Esophagus muscularis mucosa (tissue), 4 donors: ENCODE data around the gene MINK1. TPM values are rescaled to one million over a fixed set of nuclear protein-coding genes. Genes with fewer than 3 reads are reported as not detected.

Experiments used
- DNase-seq: peaks from one replicate; pipeline ENCODE4 v3.0.0-alpha.2; 2017; ENCODE audit errors: extremely low spot score
- H3K27ac ChIP-seq, 4 donors: fragments of 200-600 bp; sonication (generic); replicated peaks in 1 of 4; 1 replicate in 3 of 4; 2 replicates in 1 of 4; pipeline ENCODE4 v1.5.1; 2016 to 2019; ENCODE audit warnings: mild to moderate bottlenecking in 1 of 4
- H3K27me3 ChIP-seq, 4 donors: fragments of 200-600 bp; sonication (generic); one replicate each; pipeline versions ENCODE4 v1.5.1 to v1.6.0; 2016 to 2019
- H3K36me3 ChIP-seq, 4 donors: fragments of 200-600 bp; sonication (generic); one replicate each; pipeline ENCODE4 v1.5.1; 2016 to 2019
- H3K4me1 ChIP-seq, 4 donors: fragments of 200-600 bp; sonication (generic); one replicate each; pipeline ENCODE4 v1.5.1; 2016 to 2019
- H3K4me3 ChIP-seq, 4 donors: fragments of 200-600 bp; sonication (generic); 1 replicate in 2 of 4; 2 replicates in 2 of 4; pipeline ENCODE4 v1.5.1; 2016 to 2019; ENCODE audit warnings: mild to moderate bottlenecking in 4 of 4, moderate library complexity in 1 of 4
- H3K9me3 ChIP-seq, 4 donors: fragments of 200-600 bp; sonication (generic); 1 replicate in 3 of 4; 2 replicates in 1 of 4; pipeline ENCODE4 v1.5.1; 2016 to 2019
- EP300 ChIP-seq: sonication (generic); formaldehyde crosslinking; IDR thresholded peaks from one replicate; pipeline ENCODE4 v1.6.1; 2017; ENCODE audit warnings: antibody characterized with exemption
- POLR2A ChIP-seq: fragments of 450-650 bp; IDR thresholded peaks from one replicate; pipeline ENCODE4 v1.6.1; 2017; ENCODE audit warnings: antibody characterized with exemption, moderate library complexity, mild to moderate bottlenecking, low read depth
- POLR2AphosphoS5 ChIP-seq, 2 donors: sonication (generic); formaldehyde crosslinking; IDR thresholded peaks; one replicate each; pipeline ENCODE4 v1.6.1; 2017; ENCODE audit warnings: antibody characterized with exemption in 2 of 2
- WGBS: methylation state at CpG from one replicate; pipeline ENCODE4 v1.1.5; 2018; 5-methylcytosine and 5-hydroxymethylcytosine counted together
- intact Hi-C: fragments of 100-400 bp; cut with DNase I; formaldehyde crosslinking; loops from one replicate; pipeline ENCODE4 v1.15.1; 2023
- total RNA-seq, 4 donors: library from RNA; depleted of rRNA; stranded (reverse); fragments of >200 nt; gene quantifications; one replicate each; pipeline versions ENCODE4 v1.1.0 to v1.2.1, GENCODE V29; 2016
- TF ChIP-seq, protein P1 (sequence below), 3 experiments: fragments of 200-600 bp in 2 of 3; fragments of 450-650 bp in 1 of 3; sonication (generic) in 2 of 3; IDR thresholded peaks; one replicate each; pipeline ENCODE4 v1.5.1; 2017 to 2019; ENCODE audit warnings: antibody characterized with exemption in 3 of 3, mild to moderate bottlenecking in 2 of 3, moderate library complexity in 1 of 3

MINK1 gene
- total RNA-seq, 4 donors from 2014 or later = 28.8 to 55.2 (median 38.8) TPM

- Histone ChIP-seq H3K9me3 (no peaks in the 10 kb centered on the region), H3K4me1 (peaks cover 4 to 18% (median 17%) of the 10 kb centered on the region in 4 donors), H3K36me3 (peaks cover 65 to 76% (median 73%) of the 10 kb centered on the region in 4 donors), H3K27me3 (peaks cover 0 to 16% (median 15%) of the 10 kb centered on the region in 4 donors), H3K27ac (no peak overlapping the region), H3K4me3 (no peak overlapping the region)
- WGBS = 91% methylated on average over 5 of the region's 13 CpGs
- intact Hi-C loops = no loop called here
- TF ChIP-seq POLR2AphosphoS5 (IDR thresholded peaks at IDR 0.05) (no peak), POLR2A (no peak), EP300 (no peak)
- TF ChIP-seq, protein P1, sequence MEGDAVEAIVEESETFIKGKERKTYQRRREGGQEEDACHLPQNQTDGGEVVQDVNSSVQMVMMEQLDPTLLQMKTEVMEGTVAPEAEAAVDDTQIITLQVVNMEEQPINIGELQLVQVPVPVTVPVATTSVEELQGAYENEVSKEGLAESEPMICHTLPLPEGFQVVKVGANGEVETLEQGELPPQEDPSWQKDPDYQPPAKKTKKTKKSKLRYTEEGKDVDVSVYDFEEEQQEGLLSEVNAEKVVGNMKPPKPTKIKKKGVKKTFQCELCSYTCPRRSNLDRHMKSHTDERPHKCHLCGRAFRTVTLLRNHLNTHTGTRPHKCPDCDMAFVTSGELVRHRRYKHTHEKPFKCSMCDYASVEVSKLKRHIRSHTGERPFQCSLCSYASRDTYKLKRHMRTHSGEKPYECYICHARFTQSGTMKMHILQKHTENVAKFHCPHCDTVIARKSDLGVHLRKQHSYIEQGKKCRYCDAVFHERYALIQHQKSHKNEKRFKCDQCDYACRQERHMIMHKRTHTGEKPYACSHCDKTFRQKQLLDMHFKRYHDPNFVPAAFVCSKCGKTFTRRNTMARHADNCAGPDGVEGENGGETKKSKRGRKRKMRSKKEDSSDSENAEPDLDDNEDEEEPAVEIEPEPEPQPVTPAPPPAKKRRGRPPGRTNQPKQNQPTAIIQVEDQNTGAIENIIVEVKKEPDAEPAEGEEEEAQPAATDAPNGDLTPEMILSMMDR (IDR thresholded peaks at IDR 0.05) = no peak
- DNase-seq = no peak
These were observed 62.0 kb downstream of the MINK1 start for GRCh38 chr17:4895121-4895520.

- H3K9me3 ChIP-seq = no peaks in the 10 kb centered on the region
- no peak for DNase-seq
- peaks cover 58 to 69% (median 66%) of the 10 kb centered on the region in 4 donors for H3K36me3 ChIP-seq
- 68% methylated on average over 17 of the region's 27 CpGs for WGBS
- no peak for TF ChIP-seq EP300
- TF ChIP-seq, protein P1 (IDR thresholded peaks at IDR 0.05) = no peak
- no peak for TF ChIP-seq POLR2AphosphoS5 (IDR thresholded peaks at IDR 0.05)
- no peak for TF ChIP-seq POLR2A
- intact Hi-C loops = no loop called here
- peaks cover 0 to 22% (median 21%) of the 10 kb centered on the region in 4 donors for H3K27me3 ChIP-seq
- H3K4me3 ChIP-seq = no peak overlapping the region
- H3K27ac ChIP-seq = no peak overlapping the region
- peaks cover 8 to 25% (median 23%) of the 10 kb centered on the region in 4 donors for H3K4me1 ChIP-seq
These were observed 62.7 kb downstream of the MINK1 start for GRCh38 chr17:4895657-4896331.

DNA sequence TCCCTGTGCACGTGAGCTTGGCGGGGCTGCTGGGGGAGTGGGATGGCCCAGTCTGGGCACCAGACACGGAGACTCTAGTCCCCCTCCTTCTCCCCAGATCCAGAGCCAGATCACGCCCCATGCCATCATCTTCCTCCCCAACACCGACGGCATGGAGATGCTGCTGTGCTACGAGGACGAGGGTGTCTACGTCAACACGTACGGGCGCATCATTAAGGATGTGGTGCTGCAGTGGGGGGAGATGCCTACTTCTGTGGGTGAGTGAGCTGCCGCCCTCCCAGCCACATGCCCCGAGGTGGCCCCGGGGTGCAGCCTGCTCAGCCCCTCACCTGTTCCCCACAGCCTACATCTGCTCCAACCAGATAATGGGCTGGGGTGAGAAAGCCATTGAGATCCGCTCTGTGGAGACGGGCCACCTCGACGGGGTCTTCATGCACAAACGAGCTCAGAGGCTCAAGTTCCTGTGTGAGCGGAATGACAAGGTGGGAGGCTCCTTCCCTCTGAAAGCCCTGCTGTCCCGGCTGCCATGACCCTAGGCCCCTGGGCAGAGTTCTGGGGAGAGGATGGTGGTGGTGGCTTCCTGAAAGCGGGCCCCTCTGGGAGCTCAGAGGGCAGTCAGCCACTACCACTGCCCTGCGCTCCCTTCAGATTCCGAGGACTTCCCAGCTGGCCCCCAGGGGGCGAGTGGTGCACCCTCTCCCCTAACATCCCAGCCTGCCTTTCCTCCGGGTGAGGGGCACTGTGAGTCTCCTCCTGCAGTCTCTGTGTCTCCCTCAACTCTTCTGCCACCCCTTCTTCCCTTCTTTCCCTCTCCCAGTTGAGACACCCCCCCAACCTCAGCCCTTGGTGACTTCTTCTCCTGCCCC, 63.4 kb downstream of the MINK1 start:
- H3K36me3 ChIP-seq = peaks cover 52 to 62% (median 58%) of the 10 kb centered on the region in 4 donors
- no peak for DNase-seq
- TF ChIP-seq POLR2AphosphoS5 (IDR thresholded peaks at IDR 0.05) (no peak), EP300 (no peak)
- TF ChIP-seq, protein P1 (IDR thresholded peaks at IDR 0.05) = no peak
- no peaks in the 10 kb centered on the region for H3K9me3 ChIP-seq
- intact Hi-C loops = no loop called here
- WGBS = 89% methylated on average over 23 of the region's 27 CpGs
- peaks cover 10 to 29% (median 28%) of the 10 kb centered on the region in 4 donors for H3K4me1 ChIP-seq
- H3K4me3 ChIP-seq = no peak overlapping the region
- H3K27me3 ChIP-seq = peaks cover 0 to 30% (median 23%) of the 10 kb centered on the region in 4 donors
- H3K27ac ChIP-seq = no peak overlapping the region

GRCh38 chr17:4897198-4897687, 64.1 kb downstream of the MINK1 start:
- Histone ChIP-seq H3K36me3 (peaks cover 46 to 55% (median 52%) of the 10 kb centered on the region in 4 donors), H3K4me1 (peaks cover 10 to 35% (median 28%) of the 10 kb centered on the region in 4 donors), H3K4me3 (no peak overlapping the region), H3K27ac (no peak overlapping the region), H3K9me3 (no peaks in the 10 kb centered on the region), H3K27me3 (peaks cover 0 to 35% (median 23%) of the 10 kb centered on the region in 4 donors)
- DNase-seq = no peak
- 81% methylated on average over 8 of the region's 10 CpGs for WGBS
- intact Hi-C loops = no loop called here
- TF ChIP-seq POLR2AphosphoS5 (IDR thresholded peaks at IDR 0.05) (no peak), POLR2A (no peak), EP300 (no peak)
- TF ChIP-seq, protein P1 (IDR thresholded peaks at IDR 0.05) = no peak
